ENCODE measurements around the gene KATNAL2. TPM values are rescaled to one million over a fixed set of nuclear protein-coding genes. Genes with fewer than 3 reads are reported as not detected.
A peak's percentile ranks its signal among the peaks of the same experiment; 100 is the strongest.

The KATNAL2 gene
- total RNA-seq, 1 experiment from 2014 or later, result 9.0 TPM

DNA sequence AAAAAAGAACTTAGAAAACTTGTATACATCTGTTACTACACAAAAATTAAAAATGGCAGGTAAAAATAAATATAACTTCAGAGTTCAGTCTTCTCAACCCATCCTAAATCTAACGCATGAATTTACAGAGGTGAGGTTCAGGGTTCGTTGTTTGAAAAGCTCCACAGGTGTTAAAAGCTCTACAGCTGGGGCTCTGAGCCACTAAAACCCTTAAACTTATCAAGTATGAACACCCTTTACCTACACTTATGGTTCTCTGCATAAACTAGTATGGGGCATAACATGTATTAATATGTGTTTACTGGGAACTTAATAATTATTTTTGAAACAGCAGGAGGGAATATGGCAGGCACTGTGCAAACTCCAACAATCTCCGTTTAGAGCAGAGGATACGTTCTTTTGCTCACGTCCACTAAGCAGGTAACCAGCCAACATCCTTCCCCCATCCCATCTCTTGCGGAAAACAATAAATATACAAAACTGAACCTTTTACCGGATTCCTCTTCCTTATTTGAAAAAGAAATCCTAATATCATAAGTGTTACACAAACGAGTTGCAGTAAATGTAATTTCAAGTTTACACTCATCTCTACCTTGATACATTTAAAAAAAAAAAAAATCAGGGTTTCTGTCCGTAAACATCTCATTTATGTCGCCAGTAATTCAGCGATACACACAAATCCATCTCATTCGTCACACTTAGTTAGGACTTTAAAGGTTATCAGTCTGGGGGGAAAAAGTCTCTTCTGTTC is 1.4 kb upstream of the KATNAL2 start:
- intact Hi-C loops (cut with micrococcal nuclease; ENCODE audit: unreplicated experiment), result no loop called here
- H3K9me2 ChIP-seq (ENCODE audit: insufficient read depth), result no peaks in the 10 kb centered on the region

DNA sequence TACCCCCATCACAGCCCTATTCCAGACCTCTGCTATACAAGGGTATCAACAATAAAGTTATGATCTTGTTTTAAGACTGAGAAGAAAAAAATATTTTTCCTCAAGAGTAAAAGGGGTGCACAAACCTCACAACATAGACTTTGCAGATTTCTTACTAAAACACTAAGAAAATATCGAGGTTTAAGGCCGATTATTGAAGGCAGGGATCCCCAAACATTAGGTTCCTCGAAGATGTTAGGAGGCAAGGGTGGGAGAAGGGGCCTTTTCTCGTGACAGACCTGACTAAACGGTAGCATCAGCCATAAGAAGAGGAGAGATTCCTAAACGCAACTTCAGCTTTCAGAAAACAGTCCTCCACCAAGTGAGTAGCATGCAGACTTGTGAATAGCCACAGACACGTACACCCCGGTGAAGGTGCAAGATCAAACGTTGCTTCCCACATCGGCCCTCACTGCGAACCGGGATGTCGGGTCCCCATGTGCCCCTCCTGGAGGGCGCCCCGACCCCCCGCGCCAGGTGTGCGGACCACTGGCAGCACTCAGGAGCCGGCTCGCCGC is 773 bp upstream of the KATNAL2 start:
- Histone ChIP-seq H3K9me3 (ENCODE audit: insufficient read depth, low read depth) (no peaks in the 10 kb centered on the region), H3K4me1 (replicated peaks; ENCODE audit: insufficient read depth) (peaks cover 14% of the 10 kb centered on the region), H3K36me3 (ENCODE audit: low read depth) (no peaks in the 10 kb centered on the region), H3K27me3 (ENCODE audit: insufficient read depth, low read depth) (no peaks in the 10 kb centered on the region), H3K9me2 (ENCODE audit: insufficient read depth) (no peaks in the 10 kb centered on the region), H4K20me1 (ENCODE audit: insufficient read depth) (no peaks in the 10 kb centered on the region), H3F3A (ENCODE audit: insufficient read depth, low read depth) (no peaks in the 10 kb centered on the region), H3K27ac (no peak overlapping the region), H3K4me2 (peak overlapping the region; percentile 99), H3K4me3 (peak overlapping the region; percentile 95), H2AFZ (peak overlapping the region; percentile 94), H3K79me2 (ENCODE audit: low read depth) (peaks cover 50% of the 10 kb centered on the region)
- intact Hi-C loops (cut with micrococcal nuclease; ENCODE audit: unreplicated experiment), result no loop called here
- DNase-seq, result no peak
- ChIA-PET POLR2A (ENCODE audit: unreplicated experiment) (interaction anchor here (0.6 kb wide), 2 partner anchors 30 to 619 kb away, joined by 4 to 5 read pairs; no protein-coding TSS in a partner anchor), CTCF (no interaction called here)
- BruUV-seq (replicated peaks), result no TSS peak
- TF ChIP-seq EZH2 (IDR thresholded peaks at IDR 0.05; ENCODE audit: low read depth), result no peak
- TF ChIP-seq, protein P1, sequence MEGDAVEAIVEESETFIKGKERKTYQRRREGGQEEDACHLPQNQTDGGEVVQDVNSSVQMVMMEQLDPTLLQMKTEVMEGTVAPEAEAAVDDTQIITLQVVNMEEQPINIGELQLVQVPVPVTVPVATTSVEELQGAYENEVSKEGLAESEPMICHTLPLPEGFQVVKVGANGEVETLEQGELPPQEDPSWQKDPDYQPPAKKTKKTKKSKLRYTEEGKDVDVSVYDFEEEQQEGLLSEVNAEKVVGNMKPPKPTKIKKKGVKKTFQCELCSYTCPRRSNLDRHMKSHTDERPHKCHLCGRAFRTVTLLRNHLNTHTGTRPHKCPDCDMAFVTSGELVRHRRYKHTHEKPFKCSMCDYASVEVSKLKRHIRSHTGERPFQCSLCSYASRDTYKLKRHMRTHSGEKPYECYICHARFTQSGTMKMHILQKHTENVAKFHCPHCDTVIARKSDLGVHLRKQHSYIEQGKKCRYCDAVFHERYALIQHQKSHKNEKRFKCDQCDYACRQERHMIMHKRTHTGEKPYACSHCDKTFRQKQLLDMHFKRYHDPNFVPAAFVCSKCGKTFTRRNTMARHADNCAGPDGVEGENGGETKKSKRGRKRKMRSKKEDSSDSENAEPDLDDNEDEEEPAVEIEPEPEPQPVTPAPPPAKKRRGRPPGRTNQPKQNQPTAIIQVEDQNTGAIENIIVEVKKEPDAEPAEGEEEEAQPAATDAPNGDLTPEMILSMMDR (conservative IDR thresholded peaks at IDR 0.05), result no peak

More for the DNA sequence above, 1.4 kb upstream of the KATNAL2 start:
- CTCF ChIA-PET, result no interaction called here
- H3K9me3 ChIP-seq (ENCODE audit: insufficient read depth, low read depth), result no peaks in the 10 kb centered on the region
- peak overlapping the region; percentile 94 for H2AFZ ChIP-seq
- H3K4me2 ChIP-seq, result peak overlapping the region; percentile 99
- BruUV-seq (replicated peaks), result TSS peak; percentile 31
- peak overlapping the region; percentile 95 for H3K4me3 ChIP-seq
- H3K36me3 ChIP-seq (ENCODE audit: low read depth), result no peaks in the 10 kb centered on the region
- no peaks in the 10 kb centered on the region for H3F3A ChIP-seq (ENCODE audit: insufficient read depth, low read depth)
- POLR2A ChIA-PET (ENCODE audit: unreplicated experiment), result interaction anchor here (0.6 kb wide), 2 partner anchors 30 to 618 kb away, joined by 4 to 5 read pairs; no protein-coding TSS in a partner anchor
- peaks cover 14% of the 10 kb centered on the region for H3K4me1 ChIP-seq (replicated peaks; ENCODE audit: insufficient read depth)
- no peaks in the 10 kb centered on the region for H4K20me1 ChIP-seq (ENCODE audit: insufficient read depth)
- H3K27me3 ChIP-seq (ENCODE audit: insufficient read depth, low read depth), result no peaks in the 10 kb centered on the region
- H3K79me2 ChIP-seq (ENCODE audit: low read depth), result peaks cover 53% of the 10 kb centered on the region
- H3K27ac ChIP-seq, result no peak overlapping the region
- no peak for DNase-seq
- no peak for TF ChIP-seq EZH2 (IDR thresholded peaks at IDR 0.05; ENCODE audit: low read depth)
- TF ChIP-seq, protein P1 (conservative IDR thresholded peaks at IDR 0.05), result no peak

DNA sequence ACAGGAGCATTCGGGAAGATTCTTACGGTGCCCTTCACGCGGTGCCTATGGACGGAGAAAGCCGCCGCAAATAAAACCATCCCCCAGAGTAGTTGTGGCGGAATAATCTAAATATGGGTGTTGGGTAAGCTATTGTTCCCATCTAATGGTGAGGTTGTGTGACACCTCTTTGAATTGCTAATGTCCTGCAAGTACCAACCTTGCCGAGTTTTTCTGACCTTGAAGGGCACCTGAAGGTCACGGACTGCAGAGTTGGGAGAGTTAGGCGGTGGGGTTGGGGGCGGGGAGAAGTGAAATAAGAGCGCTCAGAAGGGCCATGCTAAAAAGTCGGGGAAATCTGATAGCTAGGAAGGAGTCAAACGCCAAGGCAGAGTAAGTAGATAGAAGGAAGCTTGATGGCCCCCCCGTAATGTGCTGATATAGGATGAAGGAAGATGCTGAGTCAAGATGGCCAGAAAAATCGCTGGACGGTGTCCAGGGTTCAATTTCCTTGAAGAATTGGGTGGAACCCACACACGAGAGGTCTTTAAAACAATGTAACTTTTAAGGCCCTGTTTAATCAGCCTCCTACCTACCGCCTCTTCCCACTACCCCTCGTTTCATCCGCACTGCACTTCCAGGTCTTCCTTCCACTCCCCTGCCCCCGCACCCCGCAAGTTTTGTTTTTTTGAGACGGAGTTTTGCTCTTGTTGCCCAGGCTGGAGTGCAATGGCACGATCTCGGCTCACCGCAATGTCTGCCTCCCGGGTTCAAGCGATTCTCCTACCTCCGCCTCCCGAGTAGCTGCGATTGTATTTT is 600 bp downstream of the KATNAL2 start:
- Histone ChIP-seq H3K27ac (no peak overlapping the region), H3K36me3 (ENCODE audit: low read depth) (no peaks in the 10 kb centered on the region), H3K4me3 (peak overlapping the region; percentile 95), H3K9me2 (ENCODE audit: insufficient read depth) (no peaks in the 10 kb centered on the region), H3F3A (ENCODE audit: insufficient read depth, low read depth) (no peaks in the 10 kb centered on the region), H3K79me2 (ENCODE audit: low read depth) (peaks cover 38% of the 10 kb centered on the region), H4K20me1 (ENCODE audit: insufficient read depth) (no peaks in the 10 kb centered on the region), H3K27me3 (ENCODE audit: insufficient read depth, low read depth) (no peaks in the 10 kb centered on the region), H3K9me3 (ENCODE audit: insufficient read depth, low read depth) (no peaks in the 10 kb centered on the region), H3K4me2 (peak overlapping the region; percentile 99), H3K4me1 (replicated peaks; ENCODE audit: insufficient read depth) (peaks cover 14% of the 10 kb centered on the region), H2AFZ (peak overlapping the region; percentile 94)
- TSS peak; percentile 63 for BruUV-seq (replicated peaks)
- ChIA-PET POLR2A (ENCODE audit: unreplicated experiment) (interaction anchor here (0.6 kb wide), 1 partner anchor 943 kb away, joined by 4 read pairs; no protein-coding TSS in a partner anchor), CTCF (no interaction called here)
- peak in 1 of 2 experiments; percentile 4 for DNase-seq
- intact Hi-C loops (cut with micrococcal nuclease; ENCODE audit: unreplicated experiment), result no loop called here
- TF ChIP-seq, protein P1 (conservative IDR thresholded peaks at IDR 0.05), result no peak
- no peak for TF ChIP-seq EZH2 (IDR thresholded peaks at IDR 0.05; ENCODE audit: low read depth)

Data from PC-9 (cell line).